Fibroblast of skin of left quadriceps (primary cell): ENCODE data around the gene EEFSEC.
A peak's percentile ranks its signal among the peaks of the same experiment; 100 is the strongest.

Experiments
- DNase-seq, 2 experiments: peaks; one replicate each; pipeline ENCODE4 v3.0.0-alpha.2; 2013; ENCODE audit warnings: low read depth in 2 of 2

Gene EEFSEC

DNA sequence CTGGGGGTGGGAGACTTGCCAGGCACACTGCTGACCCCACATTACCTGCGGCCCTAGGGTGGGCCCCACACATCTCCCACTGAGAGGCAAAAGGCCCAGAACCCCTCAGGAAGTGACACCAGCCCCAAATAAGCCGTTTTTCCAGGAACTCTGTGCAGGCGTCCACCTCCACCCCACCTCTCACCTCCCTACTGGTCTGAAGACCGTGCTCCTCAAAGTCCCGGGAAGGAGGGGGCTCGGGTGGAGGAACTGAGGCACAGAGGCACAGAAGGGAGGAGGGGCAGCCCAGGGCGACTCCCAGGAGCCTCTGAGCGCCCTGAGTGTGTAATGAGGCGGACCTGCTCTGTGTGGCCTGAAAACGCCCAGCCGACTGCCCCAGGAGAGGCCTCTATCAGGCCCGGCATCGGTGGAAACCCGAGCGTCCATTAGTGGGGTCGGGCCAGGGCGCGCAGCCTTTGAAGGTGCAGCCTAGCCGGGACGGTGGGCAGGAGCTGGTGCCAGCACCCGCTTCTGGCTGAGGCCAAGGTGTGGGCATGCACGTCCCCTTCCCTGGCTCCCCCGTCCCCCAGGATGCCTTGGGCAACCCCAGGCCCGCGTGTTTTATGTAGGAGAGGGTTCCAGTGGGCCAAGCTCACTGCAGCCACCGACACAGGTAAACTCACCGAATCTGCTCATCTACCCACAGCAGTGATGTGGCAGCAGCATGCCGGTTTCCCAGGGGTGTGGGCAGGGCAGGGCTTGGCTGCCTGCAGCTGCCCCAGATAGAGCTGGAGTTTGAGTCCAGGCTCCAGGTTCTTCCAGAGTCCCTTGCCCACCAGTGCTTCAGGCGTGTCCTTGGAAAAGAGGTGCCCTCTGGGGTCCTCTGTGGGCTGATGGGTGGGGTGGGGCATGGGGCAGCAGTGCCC is 257.6 kb downstream of the EEFSEC start:
- no peak for DNase-seq

DNA sequence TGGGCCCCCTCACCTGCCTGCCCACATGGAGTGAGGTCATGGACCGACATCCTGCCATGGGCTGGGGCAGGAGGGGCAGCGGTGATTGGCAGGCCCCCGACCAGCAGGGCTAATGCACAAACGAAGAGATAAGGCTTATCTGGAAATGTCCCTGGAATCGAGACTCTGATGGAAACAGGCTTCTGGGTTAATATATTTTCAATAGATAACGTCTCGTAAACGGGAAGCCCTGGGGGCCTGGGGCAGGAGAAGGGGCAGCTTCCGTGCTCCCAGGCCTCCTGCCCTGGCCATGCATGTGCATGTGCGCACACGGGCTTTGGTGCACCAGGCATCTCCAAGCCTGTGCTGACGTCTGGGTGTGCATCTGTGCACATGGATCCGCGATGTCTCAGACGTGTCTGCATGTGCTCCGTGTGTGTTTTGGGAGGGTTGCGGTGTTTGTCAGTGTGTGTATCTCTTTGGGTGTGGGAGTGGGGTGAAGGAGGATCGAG is 258.3 kb downstream of the EEFSEC start:
- DNase-seq = no peak

- no peak for DNase-seq
Measured at GRCh38 chr3:128412180-128413002, 259.1 kb downstream of the EEFSEC start.

GRCh38 chr3:128413003-128413370 is 259.7 kb downstream of the EEFSEC start:
- DNase-seq = no peak

DNA sequence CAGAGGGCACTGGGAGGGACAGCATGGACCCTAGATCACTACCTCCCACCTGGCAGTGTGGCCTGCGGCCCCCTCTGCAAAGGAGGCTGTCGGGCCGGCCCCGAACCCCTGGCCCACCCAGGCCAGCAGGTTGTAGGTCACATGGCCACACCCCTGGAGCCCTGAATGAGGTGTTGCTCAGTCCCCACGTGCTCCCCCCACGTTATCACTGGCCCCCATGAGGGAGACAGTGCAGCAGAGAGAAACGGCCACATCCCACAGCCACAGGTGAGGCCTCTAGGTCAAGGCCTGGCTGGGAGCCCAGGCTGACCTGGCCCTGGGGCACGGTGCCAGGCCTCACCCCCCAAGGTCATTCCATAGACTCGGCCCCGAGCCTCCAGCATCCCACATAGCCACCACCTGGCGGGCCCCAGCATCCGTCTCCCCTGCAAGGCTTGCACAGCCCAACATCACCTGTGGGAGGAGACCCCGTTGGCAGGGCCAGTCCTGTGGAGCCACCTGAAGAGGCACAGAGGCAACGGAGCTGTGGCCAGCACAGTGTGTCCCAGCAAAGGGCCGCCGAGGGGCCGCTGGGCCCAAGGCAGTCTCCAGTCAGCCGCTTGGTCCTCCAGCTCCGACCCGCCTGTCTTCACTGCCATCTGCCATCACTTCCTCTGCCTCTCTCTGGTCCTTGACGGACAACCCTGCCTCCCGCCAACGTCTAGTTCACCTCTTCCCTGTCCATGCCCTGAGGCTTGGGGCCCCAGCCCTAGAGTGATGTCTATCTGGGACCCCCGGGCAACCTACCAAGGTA is 260.3 kb downstream of the EEFSEC start:
- DNase-seq = no peak

DNA sequence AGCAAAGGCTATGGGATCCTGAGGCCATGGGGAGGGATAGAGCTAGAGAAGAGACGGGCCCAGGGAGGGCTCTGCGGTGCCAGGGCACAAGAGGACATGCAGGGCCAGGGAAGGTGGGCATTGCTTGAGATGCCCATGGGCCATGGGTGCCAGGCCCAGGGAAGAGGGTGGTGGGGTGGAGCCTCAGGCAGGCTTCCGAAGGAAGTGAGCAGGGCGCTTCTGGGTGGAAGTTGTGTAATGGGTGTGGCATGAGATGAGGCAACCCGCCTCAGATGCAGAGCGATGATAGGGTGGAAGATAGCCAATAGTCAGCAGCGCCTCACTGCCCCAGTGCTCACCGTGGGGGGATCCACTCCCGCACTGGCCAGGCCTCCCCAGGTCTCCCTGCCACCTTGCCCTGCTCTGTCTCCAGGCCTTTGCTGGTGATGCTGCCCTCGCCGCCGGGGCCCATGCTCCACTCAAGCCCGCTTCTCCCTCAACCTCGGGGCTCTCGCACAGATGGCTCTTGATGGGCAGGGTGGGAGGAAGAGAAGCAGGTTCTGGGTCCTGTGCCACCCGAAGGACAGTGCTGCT is 262.0 kb downstream of the EEFSEC start:
- no peak for DNase-seq

GRCh38 chr3:128415773-128416577 is 262.7 kb downstream of the EEFSEC start:
- no peak for DNase-seq

DNA sequence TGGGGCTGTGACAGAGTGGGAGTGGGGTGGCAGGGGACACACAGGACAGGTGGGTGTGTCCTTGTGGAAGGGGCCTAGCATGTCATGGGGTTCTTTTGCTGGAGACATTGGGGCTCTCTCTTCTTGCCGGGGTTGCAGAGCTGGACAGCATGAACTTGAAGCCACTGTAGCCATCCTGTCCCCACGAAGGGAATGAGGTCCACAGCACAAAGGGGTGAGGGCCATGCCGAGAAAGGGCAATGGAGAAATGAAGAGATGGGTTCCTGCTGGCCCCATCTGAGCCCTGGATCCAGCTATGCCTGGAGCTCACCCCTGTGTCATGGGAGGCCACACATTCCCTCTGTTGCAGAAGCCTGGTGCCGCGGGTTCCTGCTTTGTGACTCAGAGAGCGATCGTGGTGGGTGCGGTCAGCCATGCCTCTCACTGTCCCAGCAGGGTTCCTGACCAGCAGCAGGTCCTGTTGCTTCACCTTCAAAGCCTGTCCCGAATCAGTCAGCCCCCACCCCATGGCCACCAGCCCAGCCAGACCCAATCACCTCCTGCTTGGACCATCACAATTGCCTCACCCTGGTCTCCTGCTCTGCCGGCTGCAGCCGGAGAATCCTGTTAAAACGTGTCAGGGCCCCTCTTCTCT is 263.4 kb downstream of the EEFSEC start:
- peak; percentile 26 to 46 for DNase-seq

GRCh38 chr3:128418900-128419299 is 265.6 kb downstream of the EEFSEC start:
- DNase-seq = no peak

- no peak for DNase-seq
Measured at GRCh38 chr3:128419311-128419710, 266.0 kb downstream of the EEFSEC start.

- no peak for DNase-seq
Measured at GRCh38 chr3:128420289-128420688, 267.0 kb downstream of the EEFSEC start.

GRCh38 chr3:128420720-128421438 is 267.6 kb downstream of the EEFSEC start:
- DNase-seq = no peak

DNA sequence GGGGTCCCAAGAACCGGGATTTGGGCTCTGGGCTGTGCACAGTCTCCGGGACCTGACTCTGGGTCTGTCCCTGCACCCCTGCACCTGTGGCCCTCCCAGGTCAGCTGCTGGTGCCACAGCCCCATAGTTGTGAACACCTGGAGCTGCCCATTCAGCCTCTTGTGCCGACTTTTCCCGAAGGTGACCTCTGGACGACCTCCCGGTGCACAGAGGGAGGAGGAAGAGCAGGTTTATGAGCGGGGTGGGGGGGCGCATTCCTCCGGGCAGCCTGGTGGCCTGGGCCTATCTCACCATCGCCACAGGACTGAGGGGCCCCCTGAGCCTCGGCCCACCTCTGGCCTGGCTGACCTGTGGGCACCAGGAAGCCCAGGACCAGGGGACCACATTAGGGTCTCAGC is 268.2 kb downstream of the EEFSEC start:
- DNase-seq = no peak

DNA sequence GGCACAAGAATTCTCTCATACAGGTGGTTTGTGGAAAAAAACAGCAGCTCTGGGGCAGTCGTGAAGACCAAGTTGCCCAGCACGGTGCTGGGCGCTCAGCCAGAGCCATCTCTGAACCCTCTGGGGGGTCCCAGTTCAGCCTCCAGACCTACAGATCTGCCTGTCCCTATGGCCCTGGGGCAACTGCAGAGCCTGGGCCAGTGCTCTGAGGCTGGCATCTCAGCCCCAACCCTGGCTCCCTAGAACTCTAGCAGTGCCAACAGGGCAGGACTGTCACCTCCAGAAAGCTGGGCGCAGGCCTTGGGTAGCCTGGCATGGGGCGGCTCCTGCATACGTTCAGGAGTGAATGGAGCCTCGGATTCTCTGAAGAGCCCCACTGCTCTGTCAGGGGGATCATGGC is 268.7 kb downstream of the EEFSEC start:
- DNase-seq = no peak

GRCh38 chr3:128422762-128423524 is 269.7 kb downstream of the EEFSEC start:
- DNase-seq = no peak

- DNase-seq = no peak
Measured at GRCh38 chr3:128423525-128424147, 270.4 kb downstream of the EEFSEC start.

- peak; percentile 83 to 84 for DNase-seq
Measured at GRCh38 chr3:128424508-128425069, 271.3 kb downstream of the EEFSEC start.
